A673 (cell line): ENCODE data around the gene SMIM41. TPM values are rescaled to one million over a fixed set of nuclear protein-coding genes. Genes with fewer than 3 reads are reported as not detected.

Experiments
- BruUV-seq: library from RNA; stranded (reverse); fragments of 400-500 nt; replicated peaks from 2 replicates; lab custom pipeline; 2021; lab: Mats Ljungman, UMichigan
- CTCF ChIA-PET: fragments of 300-600 bp; sonication (Branson Sonifier 250); formaldehyde crosslinking; loops from one replicate; lab custom pipeline; 2022; ENCODE audit warnings: antibody characterized with exemption; lab: Charles Lee
- POLR2A ChIA-PET: fragments of 300-600 bp; sonication (Branson Sonifier 250); formaldehyde crosslinking; loops from one replicate; lab custom pipeline; 2022; ENCODE audit warnings: antibody characterized with exemption; ENCODE audit not compliant: low non-redundant PET; lab: Charles Lee
- DNase-seq: peaks from one replicate; pipeline ENCODE4 v3.0.0-alpha.2; 2015; ENCODE audit warnings: low spot score
- H3K27ac ChIP-seq: fragments of 200-600 bp; sonication (generic); 2 replicates; pipeline ENCODE4 v1.5.1; 2016; ENCODE audit warnings: mixed run types, low read depth, mild to moderate bottlenecking, mixed read lengths, antibody characterized with exemption, low read length; ENCODE audit not compliant: poor library complexity, severe bottlenecking
- H3K27me3 ChIP-seq: fragments of 200-600 bp; sonication (generic); replicated peaks from 2 replicates; pipeline ENCODE4 v1.6.1; 2017; ENCODE audit warnings: mixed run types, low read depth, mild to moderate bottlenecking, mixed read lengths, antibody characterized with exemption, low read length; ENCODE audit not compliant: insufficient read depth, poor library complexity
- H3K36me3 ChIP-seq: fragments of 200-600 bp; sonication (generic); 2 replicates; pipeline ENCODE4 v1.6.1; 2016; ENCODE audit warnings: mixed run types, mild to moderate bottlenecking, mixed read lengths, antibody characterized with exemption, low read length; ENCODE audit not compliant: insufficient read depth, poor library complexity, severe bottlenecking
- H3K4me1 ChIP-seq: fragments of 200-600 bp; sonication (generic); 2 replicates; pipeline ENCODE4 v1.6.1; 2017; ENCODE audit warnings: mixed run types, mild to moderate bottlenecking, mixed read lengths, antibody characterized with exemption, low read length; ENCODE audit not compliant: insufficient read depth, poor library complexity, severe bottlenecking
- H3K4me3 ChIP-seq: fragments of 200-600 bp; sonication (generic); 2 replicates; pipeline ENCODE4 v1.5.1; 2016; ENCODE audit warnings: low read depth, mixed run types, mild to moderate bottlenecking, mixed read lengths, low read length; ENCODE audit not compliant: poor library complexity, severe bottlenecking
- H3K9me3 ChIP-seq: fragments of 200-600 bp; sonication (generic); 2 replicates; pipeline ENCODE4 v1.6.1; 2016; ENCODE audit warnings: mixed run types, low read depth, mild to moderate bottlenecking, mixed read lengths, antibody characterized with exemption, low read length; ENCODE audit not compliant: poor library complexity, severe bottlenecking
- EZH2 ChIP-seq: fragments of 200-600 bp; sonication (generic); IDR thresholded peaks from 2 replicates; pipeline ENCODE4 v1.6.1; 2017; ENCODE audit warnings: borderline replicate concordance, low read depth, mild to moderate bottlenecking, mixed read lengths, antibody characterized with exemption, low read length; ENCODE audit not compliant: poor library complexity, severe bottlenecking
- intact Hi-C: fragments of 100-400 bp; cut with micrococcal nuclease; formaldehyde crosslinking; loops from one replicate; pipeline ENCODE4 v1.10.0; 2022; ENCODE audit not compliant: unreplicated experiment
- total RNA-seq: library from RNA; stranded (reverse); gene quantifications from 2 replicates; pipeline ENCODE4 v1.2.3, GENCODE V29; 2021
- TF ChIP-seq, protein P1 (sequence below): fragments of 300-800, 200-600 bp; sonication (generic); conservative IDR thresholded peaks from 2 replicates; pipeline ENCODE4 v1.5.1; 2017; ENCODE audit warnings: low read depth, mild to moderate bottlenecking, antibody characterized with exemption, low read length, moderate library complexity, mixed read lengths

SMIM41 gene
- total RNA-seq, 1 experiment from 2014 or later = 0.24 TPM

DNA sequence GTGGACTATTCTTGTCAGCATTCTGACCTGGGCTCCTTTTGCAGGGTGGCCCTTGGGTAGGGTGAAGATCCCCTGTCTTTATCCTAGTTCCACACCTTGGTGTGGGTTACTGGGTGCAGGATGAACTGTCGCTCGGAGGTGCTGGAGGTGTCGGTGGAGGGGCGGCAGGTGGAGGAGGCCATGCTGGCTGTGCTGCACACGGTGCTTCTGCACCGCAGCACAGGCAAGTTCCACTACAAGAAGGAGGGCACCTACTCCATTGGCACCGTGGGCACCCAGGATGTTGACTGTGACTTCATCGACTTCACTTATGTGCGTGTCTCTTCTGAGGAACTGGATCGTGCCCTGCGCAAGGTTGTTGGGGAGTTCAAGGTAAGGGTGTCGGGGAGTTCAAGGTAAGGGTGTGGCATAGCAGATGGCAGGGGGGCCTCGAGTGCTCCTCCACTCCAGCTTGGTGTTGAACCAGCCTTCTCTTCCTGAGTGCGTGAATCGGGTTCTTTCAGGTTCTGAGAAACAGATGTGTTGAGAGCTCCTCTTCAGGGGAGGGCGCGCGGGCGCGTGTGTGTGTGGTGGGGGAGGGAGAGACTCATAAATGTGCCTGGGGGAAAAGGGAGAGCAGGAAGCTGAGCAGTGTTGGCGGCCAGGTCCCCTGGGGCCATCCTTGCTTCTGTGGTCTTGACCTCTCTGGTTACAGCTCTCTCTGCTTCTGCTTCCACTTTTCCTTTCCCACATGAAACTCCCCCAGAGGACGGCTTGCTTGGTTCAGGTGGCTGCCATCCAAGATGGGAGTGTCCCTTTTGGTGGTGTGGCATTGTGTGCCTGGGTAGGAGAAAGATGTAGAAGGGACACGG lies 5.7 kb upstream of the SMIM41 start:
- ChIA-PET POLR2A (interaction anchor here (0.6 kb wide), 1 partner anchor 42 kb away, joined by 3 read pairs; no protein-coding TSS in a partner anchor), CTCF (interaction anchor here (2.1 kb wide), 1 partner anchor 48 kb away, joined by 7 read pairs; no protein-coding TSS in a partner anchor)
- intact Hi-C loops = no loop called here
- no peaks in the 10 kb centered on the region for H3K9me3 ChIP-seq
- H3K4me1 ChIP-seq = peaks cover 9% of the 10 kb centered on the region
- H3K4me3 ChIP-seq = no peak overlapping the region
- BruUV-seq = no TSS peak
- peak; percentile 18 for DNase-seq
- no peaks in the 10 kb centered on the region for H3K27me3 ChIP-seq
- H3K27ac ChIP-seq = peak overlapping the region; percentile 37
- H3K36me3 ChIP-seq = peaks cover 42% of the 10 kb centered on the region
- TF ChIP-seq EZH2 = no peak
- TF ChIP-seq, protein P1, sequence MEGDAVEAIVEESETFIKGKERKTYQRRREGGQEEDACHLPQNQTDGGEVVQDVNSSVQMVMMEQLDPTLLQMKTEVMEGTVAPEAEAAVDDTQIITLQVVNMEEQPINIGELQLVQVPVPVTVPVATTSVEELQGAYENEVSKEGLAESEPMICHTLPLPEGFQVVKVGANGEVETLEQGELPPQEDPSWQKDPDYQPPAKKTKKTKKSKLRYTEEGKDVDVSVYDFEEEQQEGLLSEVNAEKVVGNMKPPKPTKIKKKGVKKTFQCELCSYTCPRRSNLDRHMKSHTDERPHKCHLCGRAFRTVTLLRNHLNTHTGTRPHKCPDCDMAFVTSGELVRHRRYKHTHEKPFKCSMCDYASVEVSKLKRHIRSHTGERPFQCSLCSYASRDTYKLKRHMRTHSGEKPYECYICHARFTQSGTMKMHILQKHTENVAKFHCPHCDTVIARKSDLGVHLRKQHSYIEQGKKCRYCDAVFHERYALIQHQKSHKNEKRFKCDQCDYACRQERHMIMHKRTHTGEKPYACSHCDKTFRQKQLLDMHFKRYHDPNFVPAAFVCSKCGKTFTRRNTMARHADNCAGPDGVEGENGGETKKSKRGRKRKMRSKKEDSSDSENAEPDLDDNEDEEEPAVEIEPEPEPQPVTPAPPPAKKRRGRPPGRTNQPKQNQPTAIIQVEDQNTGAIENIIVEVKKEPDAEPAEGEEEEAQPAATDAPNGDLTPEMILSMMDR = no peak

DNA sequence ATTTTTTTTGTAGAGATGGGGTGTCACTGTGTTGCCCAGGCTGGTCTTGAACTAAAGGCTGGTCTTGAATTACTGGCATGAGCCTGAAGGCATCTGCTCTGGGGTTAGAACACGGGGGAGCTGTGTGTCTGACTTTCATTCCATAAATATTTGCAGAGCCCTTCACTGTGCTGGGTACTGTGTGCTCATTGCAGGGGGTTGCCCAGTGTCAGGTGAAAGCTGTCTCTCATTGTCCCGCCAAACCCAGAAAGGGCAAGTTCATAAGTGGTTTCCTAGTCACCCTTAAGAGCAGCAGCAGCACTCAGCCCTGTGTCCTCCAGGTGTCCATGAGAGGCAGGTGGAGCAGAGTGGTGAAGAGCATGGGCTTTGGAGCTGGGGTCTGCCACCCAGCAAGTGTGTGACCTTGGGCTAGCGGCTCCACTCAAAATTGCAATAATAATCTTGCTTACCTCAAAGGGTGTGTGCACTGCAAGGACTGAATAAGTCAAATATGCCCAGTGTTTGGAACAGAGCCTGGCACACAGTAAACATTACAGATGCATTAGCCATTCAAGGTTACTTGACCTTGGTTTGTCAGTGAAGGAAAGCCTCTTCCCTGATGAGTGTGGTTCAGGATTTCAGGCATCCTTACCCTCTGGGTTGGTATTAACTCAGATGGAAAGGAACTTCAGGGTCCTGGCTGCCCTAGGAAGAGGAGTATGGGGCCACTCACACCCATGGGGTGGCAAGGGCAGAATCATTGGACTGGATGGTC lies 4.4 kb upstream of the SMIM41 start:
- intact Hi-C loops = no loop called here
- Histone ChIP-seq H3K27me3 (no peaks in the 10 kb centered on the region), H3K27ac (no peak overlapping the region), H3K36me3 (peaks cover 42% of the 10 kb centered on the region), H3K9me3 (no peaks in the 10 kb centered on the region), H3K4me1 (peaks cover 9% of the 10 kb centered on the region), H3K4me3 (no peak overlapping the region)
- BruUV-seq = no TSS peak
- ChIA-PET POLR2A (no interaction called here), CTCF (interaction anchor here (0.6 to 1.6 kb wide), 3 partner anchors 10 to 107 kb away, joined by 3 to 12 read pairs (median 3); no protein-coding TSS in a partner anchor)
- no peak for TF ChIP-seq EZH2
- TF ChIP-seq, protein P1 = no peak
- no peak for DNase-seq

DNA sequence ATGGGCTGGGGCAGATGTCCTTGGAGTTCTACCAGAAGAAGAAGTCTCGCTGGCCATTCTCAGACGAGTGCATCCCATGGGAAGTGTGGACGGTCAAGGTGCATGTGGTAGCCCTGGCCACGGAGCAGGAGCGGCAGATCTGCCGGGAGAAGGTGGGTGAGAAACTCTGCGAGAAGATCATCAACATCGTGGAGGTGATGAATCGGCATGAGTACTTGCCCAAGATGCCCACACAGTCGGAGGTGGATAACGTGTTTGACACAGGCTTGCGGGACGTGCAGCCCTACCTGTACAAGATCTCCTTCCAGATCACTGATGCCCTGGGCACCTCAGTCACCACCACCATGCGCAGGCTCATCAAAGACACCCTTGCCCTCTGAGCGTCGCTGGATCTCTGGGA lies 2.7 kb upstream of the SMIM41 start:
- TF ChIP-seq, protein P1 = no peak
- TF ChIP-seq EZH2 = no peak
- H3K9me3 ChIP-seq = no peaks in the 10 kb centered on the region
- H3K4me1 ChIP-seq = peaks cover 9% of the 10 kb centered on the region
- H3K4me3 ChIP-seq = no peak overlapping the region
- no peaks in the 10 kb centered on the region for H3K27me3 ChIP-seq
- H3K36me3 ChIP-seq = peaks cover 42% of the 10 kb centered on the region
- ChIA-PET POLR2A (no interaction called here), CTCF (interaction anchor here (1.6 kb wide), 1 partner anchor 51 kb away, joined by 3 read pairs; no protein-coding TSS in a partner anchor)
- no peak overlapping the region for H3K27ac ChIP-seq
- BruUV-seq = no TSS peak
- no peak for DNase-seq
- intact Hi-C loops = no loop called here
